GM12801 (cell line): ENCODE data around the gene ITPK1.

Experiments used
- TF ChIP-seq, protein P1 (sequence below): IDR thresholded peaks from one replicate; pipeline ENCODE4 v1.5.1; 2011; ENCODE audit warnings: control low read depth; ENCODE audit not compliant: insufficient read length; ENCODE audit errors: extremely low read depth

Gene ITPK1

DNA sequence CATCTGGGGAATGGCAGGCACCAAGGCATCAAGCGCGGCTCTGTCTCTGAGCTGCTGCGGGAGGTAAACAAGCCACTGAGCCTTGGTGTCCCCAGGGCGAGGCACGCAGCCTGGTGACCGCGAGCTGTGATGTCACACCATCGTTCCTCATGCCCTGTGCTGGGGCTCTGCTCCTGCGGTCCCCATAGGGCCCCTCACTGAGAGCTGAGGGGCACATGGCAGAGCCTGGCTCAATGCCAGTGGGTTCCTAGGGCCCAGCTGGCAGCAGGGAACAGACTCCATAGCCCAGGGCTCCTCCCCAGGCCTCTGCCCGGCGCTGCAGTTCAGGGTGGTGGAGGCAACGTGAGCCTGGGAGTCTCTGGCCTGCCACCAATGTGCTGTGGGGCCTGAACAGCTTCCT is 170.2 kb downstream of the ITPK1 start:
- TF ChIP-seq, protein P1, sequence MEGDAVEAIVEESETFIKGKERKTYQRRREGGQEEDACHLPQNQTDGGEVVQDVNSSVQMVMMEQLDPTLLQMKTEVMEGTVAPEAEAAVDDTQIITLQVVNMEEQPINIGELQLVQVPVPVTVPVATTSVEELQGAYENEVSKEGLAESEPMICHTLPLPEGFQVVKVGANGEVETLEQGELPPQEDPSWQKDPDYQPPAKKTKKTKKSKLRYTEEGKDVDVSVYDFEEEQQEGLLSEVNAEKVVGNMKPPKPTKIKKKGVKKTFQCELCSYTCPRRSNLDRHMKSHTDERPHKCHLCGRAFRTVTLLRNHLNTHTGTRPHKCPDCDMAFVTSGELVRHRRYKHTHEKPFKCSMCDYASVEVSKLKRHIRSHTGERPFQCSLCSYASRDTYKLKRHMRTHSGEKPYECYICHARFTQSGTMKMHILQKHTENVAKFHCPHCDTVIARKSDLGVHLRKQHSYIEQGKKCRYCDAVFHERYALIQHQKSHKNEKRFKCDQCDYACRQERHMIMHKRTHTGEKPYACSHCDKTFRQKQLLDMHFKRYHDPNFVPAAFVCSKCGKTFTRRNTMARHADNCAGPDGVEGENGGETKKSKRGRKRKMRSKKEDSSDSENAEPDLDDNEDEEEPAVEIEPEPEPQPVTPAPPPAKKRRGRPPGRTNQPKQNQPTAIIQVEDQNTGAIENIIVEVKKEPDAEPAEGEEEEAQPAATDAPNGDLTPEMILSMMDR, result no peak

DNA sequence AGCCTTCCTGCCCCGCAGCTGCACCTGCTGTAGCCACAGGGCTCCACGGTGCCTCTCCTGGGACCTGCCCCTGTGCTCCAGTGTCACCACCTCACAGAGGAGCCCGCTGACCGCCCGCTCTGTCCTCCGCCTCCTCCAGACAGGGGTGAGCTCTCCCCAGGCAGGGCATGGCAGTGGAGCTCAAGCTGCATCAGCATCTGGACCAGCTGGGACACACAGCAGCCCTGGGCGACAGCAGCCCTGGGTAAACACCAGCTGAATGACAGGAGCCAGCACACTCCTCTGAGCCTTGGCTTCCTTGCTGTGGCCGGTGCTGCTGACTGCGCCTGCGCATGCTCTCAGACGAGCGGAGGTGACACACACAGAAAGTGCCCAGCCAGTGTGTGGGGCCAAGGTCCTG is 170.7 kb downstream of the ITPK1 start:
- TF ChIP-seq, protein P1, result no peak

DNA sequence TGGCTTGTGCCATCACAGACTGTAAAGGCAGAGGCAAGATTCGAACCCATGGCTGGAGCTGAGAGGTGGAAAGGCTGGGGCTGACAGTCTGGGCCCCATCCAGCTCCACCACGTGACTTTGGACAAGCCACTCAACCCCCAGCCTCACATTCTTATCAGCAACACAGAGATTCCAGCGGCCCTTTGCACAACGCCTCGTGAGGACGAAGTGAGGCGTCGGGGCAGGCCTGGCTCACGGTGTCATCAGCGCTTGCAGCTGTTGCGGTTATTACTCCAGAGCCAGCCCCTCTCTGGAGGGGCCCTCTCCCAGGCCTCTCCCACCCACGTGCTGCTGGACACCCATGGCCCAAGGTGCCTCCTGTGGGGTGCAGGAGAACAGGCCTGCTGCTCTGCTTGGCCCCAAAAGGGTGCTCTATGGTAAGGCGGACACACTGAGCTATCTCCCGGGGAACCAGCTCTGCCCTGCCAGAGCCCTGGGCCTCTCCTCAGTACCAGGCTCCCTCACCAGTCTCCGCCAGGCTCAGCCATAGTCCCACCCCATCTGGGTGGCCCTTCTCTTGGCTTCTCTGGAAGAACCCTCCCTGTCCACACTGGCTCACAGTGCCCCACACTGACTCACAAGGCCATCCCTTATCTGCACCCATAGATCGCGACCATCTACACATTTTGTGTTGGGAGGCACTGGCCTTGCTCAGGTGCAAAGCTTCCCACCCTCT is 171.7 kb downstream of the ITPK1 start:
- TF ChIP-seq, protein P1, result no peak

DNA sequence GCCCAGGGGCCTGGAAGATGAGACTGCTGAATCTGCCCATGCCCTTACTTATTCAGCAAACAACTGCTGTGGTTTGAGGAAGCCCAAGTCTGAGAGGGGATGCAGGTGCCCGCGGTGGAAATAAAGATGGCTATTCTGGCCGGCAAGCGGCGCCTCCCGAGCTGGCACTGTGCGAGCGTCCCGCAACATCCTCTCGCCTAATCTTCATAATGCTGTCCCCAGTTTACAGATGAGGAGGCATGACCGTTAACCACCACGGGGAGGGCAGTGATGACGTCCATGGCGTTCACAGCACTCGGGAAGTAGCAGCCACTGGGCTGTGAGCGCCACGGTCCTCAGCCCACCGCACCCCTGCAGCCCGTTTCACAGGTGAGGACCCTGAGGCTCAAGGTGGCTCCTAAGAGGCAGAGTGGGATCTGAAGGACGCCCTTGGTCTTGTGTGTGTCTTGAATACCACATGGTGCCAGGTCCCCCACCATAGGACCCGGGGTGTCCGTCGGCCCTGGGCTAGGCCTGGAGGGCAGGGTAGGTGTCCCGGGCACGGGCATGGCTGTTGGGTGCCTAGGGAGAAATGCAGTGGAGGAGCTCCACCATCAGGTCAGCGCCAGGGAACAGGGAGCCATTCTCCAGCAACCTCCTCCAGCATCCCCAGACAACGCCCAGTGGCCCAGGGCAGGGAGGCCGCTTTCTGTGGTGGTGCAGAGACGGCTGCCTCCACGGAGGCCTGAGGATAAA is 172.6 kb downstream of the ITPK1 start:
- TF ChIP-seq, protein P1, result no peak

DNA sequence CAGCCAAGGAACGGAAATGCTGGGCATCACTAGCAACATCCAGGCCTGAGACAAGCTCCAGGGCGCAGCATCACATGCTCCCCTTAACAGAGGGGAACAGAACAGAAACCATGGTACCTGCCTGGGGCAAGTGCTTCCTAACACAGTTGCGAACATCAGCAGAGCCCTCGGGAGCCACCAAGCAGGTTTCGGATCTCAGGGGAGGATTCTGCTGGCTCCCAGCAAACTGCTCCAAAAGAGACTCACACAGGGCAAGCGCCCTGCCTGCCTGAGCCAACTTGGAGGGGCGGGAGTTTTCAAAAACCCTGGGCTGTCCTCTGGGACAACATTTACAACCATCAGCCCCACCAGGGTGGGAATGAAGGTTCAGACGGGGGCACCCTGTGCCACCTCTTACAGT is 173.1 kb downstream of the ITPK1 start:
- TF ChIP-seq, protein P1, result no peak

GRCh38 chr14:92942136-92942535 is 173.6 kb downstream of the ITPK1 start:
- TF ChIP-seq, protein P1, result no peak

DNA sequence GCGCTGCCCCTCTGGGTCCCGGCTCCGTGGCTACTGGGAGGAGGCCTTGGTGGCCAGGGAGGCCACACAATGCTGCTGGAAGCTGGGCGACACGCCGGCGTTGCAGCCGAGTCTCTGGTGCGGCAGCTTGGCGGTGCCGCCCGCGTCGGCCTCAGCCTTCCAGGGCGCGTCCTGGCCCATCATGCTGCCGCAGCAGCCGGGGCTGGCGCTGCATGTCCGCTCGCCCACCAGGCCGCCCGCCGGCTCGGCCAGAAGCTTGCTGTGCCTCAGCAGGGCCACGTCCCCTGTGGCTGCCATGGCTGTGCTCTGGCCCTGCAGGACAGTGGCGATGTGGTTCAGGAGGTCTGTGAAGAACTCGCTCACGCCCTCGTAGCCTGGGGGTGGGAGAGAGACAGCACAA is 174.2 kb downstream of the ITPK1 start:
- TF ChIP-seq, protein P1, result no peak
